HG03565 (cell line): ENCODE results near the gene ROS1.

Experiments
- ATAC-seq: cut with Tn5 transposase; IDR thresholded peaks from one replicate; pipeline ENCODE4 v1.9.1; 2021; ENCODE audit warnings: mild to moderate bottlenecking, moderate library complexity; ENCODE audit not compliant: unreplicated experiment

ROS1 gene

GRCh38 chr6:117326396-117326795 lies 99.3 kb downstream of the ROS1 start:
- ATAC-seq: no peak

DNA sequence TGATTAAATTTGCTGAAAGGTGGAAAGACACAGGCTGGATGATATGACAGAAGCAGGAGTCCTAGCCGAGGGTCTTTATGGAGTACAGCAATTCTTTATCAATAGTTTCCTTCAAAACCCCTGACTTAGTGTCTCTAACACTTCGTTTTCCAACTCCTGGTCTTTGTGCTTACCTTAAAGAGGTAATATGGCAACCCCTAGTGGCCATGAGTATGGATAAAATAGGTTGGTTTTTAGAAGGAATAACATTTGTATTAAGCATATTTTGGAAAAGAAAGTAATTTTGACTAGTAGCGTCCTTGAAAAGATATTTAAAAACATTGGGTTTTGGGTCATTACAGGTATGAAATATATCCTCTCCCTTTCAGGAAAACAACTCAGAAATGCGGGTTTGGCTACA lies 108.5 kb downstream of the ROS1 start:
- ATAC-seq: no peak

- ATAC-seq: no peak
Measured at GRCh38 chr6:117311726-117312125, 114.0 kb downstream of the ROS1 start.

DNA sequence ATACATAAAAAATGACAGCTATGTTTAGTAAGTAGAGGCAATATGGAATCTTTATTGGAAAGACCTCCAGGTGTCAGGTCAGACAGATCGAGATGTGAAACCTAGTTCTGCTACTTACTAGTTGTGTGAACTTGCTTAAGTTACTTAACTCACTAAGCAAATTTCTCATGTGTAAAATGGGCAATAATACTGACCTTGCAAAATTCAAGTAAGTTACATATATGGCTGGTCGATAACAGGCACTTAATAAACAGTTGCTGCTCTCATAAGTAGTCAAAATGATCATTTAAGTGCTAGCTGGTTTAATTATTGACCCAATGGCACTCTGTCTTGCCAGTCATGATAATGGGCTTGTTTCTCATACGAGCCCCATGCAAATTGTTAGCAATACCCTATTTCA lies 114.4 kb downstream of the ROS1 start:
- no peak for ATAC-seq

GRCh38 chr6:117309611-117310010 lies 116.1 kb downstream of the ROS1 start:
- ATAC-seq: no peak

- no peak for ATAC-seq
Measured at GRCh38 chr6:117309069-117309468, 116.7 kb downstream of the ROS1 start.

DNA sequence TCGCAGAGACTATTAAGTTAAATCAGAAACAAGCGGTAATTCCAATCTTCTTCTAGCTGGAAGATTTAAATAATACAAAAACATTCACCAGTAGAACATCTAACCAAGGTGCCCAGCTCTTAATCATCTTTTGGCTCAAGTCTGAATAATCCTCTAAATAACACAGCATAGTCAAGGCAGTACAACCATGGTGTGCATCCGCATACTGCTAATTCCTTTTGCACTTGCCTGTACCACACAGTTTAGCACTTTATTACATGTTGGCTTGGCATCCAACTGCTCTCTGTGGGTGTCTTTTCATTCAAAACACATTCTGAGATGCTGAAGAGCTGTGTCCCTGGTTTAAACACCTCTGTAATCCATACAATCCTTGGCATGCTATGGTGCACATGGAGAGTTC lies 118.1 kb downstream of the ROS1 start:
- ATAC-seq: no peak

GRCh38 chr6:117306227-117306790 lies 119.4 kb downstream of the ROS1 start:
- ATAC-seq: no peak

- ATAC-seq: no peak
Measured at GRCh38 chr6:117304446-117304845, 121.3 kb downstream of the ROS1 start.

DNA sequence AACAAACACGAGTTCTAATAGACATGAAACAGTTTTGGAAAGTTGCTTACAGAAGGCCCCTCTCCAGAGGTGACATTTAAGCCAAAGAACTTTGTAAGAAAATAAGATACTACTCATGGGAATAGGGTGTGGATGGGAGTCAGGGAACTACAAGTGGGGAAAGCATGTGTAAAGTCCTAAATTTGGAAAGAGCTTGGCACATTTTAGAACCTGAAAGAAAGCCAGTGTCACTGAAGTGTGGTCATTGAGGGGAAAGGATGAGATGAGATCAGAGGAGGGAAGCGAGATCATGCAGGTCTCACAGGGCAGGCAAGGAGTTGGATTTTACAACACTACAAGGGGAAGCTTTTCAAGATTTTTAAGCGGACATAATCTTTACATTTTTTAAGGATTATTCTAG lies 122.4 kb downstream of the ROS1 start:
- no peak for ATAC-seq

- no peak for ATAC-seq
Measured at GRCh38 chr6:117298941-117299340, 126.8 kb downstream of the ROS1 start.

- no peak for ATAC-seq
Measured at GRCh38 chr6:117290173-117290846, 135.4 kb downstream of the ROS1 start.

DNA sequence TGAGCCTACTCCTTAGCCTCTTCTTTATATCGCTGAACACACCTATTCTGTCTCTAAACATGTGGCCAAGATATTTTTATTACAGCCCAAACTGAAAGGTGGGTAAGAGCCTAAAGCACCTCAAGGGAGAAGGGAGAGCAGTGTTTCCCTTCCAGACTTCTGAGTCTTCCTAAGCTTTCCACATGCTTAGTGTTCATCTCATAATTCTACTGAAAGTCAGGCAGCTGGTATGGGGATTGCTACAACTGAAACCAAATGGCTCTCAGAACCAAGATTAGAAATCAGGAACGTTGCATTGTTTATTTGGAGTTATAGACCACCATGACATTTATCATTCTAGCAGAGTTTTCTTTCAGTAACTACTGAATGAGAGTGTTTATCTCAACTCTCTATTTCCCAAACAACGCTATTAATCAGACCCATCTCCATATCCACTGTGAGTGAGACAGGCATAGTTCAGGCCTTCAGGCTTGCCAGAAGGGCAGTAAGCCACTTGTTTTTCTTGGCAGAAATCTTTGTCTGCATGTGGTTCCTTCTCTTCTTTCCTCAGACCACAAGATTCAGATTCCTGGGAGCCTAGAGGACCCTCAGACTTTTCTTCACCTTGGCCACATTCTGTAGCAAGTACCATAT lies 137.5 kb downstream of the ROS1 start:
- ATAC-seq: no peak

GRCh38 chr6:117280922-117281321 lies 144.8 kb downstream of the ROS1 start:
- no peak for ATAC-seq

DNA sequence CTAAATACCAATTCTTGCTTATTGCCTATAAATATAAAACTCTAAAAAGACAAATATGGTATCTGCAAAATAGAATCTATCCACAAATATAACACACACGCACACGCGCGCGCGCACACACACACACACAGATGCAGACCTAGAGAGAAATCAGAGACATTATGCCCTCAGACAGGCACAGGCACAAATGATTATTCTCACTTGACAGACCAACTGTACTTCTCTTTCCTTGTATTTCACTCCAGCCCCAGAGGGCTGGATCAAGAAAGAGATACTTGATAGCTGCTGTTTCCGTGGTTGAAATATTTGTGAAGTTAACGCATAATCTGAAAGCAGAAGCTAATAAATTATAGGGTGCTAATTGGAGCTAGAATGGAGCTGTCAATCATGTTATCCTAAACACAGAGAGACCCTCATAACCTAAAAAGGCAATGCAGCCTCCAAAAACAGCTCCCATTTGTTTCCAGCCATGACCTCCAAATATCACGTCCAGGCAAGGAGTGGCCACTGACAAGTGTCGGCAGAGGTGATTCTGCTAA lies 148.9 kb downstream of the ROS1 start:
- ATAC-seq: no peak

DNA sequence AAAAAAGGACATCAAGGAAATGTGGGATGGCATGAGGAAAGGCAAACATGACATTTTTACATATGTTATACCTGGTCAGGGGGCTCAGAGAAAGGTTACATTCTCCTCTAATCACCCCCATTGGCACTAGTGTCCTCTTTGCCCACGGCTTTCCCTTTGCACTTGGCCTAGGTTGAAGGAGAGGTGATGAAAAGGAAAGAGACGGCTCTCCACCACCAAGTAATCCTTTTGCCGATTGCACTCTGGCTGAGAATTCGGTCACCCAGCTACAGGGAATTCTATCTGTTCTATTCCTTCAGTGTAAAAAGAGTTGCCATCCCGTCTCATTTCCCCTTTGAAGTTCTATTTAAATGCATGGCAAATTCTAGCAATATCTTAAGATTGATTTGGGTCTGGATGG lies 150.0 kb downstream of the ROS1 start:
- no peak for ATAC-seq

- no peak for ATAC-seq
Measured at GRCh38 chr6:117275205-117275604, 150.5 kb downstream of the ROS1 start.

- no peak for ATAC-seq
Measured at GRCh38 chr6:117272891-117273290, 152.9 kb downstream of the ROS1 start.

DNA sequence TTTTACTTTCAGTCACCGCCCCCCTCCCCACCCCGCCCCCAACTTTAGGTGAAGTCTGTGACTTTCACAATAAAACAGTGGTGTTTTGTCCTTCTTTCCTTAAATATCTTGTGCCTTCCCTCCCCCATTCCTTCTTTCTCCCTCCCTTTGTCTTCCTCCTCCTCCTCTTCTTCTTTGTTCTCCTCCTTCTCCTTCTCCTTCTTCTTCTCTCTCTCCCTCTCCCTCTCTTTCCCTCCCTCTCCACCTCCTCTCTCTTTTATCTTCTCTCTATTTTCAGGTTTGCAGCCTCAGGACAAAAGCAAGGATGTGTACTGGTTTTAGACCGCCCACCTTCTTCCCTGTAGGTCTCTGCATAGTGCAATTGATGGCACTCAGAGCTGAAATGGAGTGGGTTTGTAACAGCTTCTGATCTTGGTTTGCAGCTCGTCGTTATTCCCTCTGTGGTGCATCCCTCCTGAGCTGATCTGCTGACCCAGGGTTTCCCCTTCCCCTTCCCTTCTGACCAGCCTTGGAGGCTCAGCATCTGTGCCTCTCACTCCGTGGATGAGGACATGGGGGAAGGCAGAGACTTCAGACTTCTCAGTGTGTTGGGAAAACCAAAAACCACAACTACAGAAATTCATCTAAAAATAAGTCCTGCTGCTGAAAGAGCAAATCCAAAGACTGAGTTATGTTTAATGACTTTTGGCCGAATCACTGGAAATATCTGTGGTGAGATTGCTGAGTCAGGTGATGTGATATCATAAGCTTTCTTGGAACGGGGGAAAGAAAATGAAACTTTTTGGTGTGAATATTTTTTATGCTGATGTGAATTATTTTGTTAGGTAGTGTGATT lies 153.5 kb downstream of the ROS1 start:
- ATAC-seq: no peak

- no peak for ATAC-seq
Measured at GRCh38 chr6:117270843-117271507, 154.8 kb downstream of the ROS1 start.
